ENCODE data around the gene KISS1R.

The KISS1R gene

DNA sequence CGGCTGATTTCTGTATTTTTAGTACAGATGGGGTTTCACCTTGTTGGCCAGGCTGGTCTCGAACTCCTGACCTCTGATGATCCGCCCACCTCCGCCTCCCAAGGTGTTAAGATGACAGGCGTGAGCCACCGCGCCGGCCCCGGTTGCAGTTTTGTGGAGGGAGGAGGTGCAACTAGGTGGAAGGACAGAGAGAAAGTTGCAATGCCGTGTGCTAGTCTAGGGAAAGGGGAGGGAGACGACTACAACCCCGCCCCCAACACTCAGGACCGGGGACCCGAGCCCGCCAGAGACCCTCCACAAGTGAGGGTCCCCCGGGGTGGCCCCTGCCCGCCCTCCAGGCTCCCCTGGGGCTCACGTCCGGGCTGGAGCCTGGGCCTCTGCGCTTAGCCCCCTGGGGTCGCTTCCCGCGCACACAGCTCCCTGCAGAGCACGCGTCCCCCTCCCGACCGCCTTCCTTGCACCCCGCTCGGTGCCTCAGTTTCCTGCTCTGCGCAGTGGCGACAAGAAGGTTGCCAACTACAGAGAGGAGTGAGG, 7.5 kb downstream of the KISS1R start:
- DNase-seq (ENCODE audit: low spot score), result no peak

DNA sequence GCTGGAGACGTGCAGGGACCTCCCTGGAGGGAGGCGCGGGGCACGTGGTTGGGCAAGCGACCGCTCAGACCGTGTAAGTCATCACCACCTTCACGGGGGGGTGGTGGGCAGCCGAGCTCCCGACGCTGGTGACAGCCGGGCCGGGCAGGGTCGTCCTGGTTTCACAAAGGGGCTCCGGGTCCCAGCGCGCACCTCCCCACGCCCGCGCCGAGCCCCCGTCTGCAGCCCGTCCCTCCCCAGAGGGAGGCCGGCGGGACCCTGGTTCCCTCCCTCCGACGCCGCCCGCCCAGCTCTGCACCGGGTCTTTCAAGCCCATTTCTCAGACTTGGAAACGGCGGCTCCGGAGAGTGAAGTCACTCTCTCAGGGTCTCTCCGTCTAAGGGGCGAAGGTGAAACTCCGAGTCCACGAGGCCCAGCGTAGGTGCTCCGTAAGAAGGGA, 8.0 kb downstream of the KISS1R start:
- no peak for DNase-seq (ENCODE audit: low spot score)

DNA sequence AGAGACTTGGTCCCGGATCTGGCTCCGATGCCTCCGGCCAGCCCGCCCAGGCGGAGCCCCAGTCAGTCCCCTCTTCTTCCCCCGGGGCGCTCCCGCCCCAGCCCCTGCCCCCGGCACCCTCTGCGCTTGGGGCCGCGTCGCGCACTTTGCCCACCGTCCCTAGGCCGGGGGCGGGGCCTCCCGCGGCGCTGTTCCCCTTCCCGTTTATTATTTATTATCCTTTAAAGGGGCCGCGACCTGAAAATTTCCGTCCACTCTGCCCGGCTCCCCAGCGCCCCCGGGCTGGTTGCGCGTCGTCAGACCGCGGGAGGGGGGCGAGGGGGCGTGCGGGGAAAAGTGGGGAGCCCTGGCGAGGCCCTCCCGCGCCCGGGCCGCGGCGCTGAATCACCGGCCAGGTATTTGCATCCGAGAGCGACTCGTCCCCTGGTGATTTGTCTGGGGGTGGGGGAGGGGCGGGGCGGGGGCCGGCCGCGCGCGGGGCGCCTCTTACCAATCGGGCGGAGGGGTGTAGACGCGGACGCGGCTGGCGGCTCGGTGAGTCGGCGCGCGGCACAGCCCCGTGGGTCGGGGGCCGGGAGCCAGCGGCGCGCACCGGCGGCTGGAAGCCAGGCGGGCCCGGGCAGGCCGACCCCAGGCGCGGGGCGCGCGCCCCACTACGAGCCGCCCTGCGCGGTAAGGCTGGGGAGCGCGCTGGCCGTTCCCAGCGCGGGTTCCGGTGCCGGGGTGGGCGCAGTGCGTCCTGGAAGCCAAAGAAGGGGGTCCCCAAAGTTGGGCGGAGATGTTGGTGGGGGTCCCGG, 8.6 kb downstream of the KISS1R start, which contains the start of gene ARID3A:
Gene ARID3A, plus strand, starts transcription at position 510 of the 797 bp plus-strand sequence. CDS start 3,494 bp downstream, outside the sequence.
- DNase-seq (ENCODE audit: low spot score), result peak; percentile 90

DNA sequence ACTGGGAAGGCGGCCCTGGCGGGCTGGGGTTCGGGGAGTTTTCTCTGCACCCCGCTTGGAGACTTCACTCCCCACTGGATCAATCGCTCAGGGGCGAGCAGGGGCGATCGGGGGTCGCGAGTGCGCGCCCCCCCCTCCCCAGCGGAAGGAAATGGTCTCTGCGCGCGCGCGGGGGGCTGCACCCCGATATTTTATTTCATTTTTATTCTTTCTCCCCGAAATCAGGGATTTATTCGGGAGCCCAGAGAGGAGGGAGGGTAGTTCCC, 9.1 kb downstream of the KISS1R start:
- no peak for DNase-seq (ENCODE audit: low spot score)

DNA sequence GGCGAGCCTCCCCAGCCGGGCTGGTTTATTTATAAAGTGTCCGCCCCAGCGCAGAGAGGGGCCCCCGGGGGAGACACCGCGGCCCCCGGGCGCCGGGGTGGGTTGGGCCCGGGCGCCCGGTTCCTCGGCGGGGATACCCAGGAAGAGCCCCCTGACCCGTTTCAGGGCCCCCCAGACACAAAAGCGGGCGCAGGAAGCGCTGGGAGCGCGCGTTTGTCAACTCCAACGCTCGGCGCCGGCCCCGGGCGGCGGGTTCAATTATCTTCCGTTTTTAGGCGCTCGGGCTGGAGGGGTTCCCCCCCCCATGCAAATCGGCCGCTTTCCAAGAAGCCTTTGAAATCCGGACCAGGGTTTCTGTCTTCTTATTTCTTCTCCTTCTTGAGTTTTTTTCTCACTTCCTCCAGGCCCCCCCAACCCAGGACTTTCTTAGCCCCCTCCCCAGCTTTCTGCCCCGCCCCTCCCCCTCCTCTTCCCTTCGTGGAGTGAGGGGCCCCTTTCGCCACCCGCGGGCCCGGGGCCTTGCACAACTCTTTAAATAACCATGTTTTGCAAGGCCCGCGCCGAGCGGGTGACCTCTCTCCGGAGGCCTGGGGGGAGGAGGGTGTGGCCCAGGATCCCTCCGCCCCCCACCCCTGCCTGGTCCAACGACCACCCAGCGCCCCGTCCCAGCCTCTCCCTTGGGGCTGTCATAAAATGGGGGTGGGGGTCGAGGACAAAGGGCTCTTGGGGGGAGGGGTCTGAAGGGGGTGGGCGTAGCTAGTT, 9.6 kb downstream of the KISS1R start:
- DNase-seq (ENCODE audit: low spot score), result peak; percentile 76

DNA sequence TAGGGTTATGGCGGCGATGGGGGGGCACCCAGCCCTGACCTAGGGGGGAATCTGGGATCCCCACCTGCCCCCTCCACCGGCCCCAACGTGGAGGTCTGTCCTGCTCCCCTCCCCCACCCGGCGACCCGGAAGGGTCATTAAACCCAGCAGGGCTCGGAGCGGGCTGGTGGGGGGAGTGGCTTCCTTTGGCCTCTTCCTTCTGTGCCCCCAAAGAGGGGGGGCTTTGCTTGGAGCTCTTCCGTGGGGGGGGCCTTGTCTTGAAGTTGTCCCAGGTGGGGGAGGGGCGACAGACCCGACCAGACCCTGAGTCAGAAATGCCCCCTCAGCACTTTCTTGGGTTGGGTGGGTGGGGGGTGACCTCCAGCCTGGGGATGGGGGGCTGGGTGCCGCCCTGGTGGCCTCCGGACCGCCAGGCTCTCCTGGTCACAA, 10.2 kb downstream of the KISS1R start:
- no peak for DNase-seq (ENCODE audit: low spot score)

DNA sequence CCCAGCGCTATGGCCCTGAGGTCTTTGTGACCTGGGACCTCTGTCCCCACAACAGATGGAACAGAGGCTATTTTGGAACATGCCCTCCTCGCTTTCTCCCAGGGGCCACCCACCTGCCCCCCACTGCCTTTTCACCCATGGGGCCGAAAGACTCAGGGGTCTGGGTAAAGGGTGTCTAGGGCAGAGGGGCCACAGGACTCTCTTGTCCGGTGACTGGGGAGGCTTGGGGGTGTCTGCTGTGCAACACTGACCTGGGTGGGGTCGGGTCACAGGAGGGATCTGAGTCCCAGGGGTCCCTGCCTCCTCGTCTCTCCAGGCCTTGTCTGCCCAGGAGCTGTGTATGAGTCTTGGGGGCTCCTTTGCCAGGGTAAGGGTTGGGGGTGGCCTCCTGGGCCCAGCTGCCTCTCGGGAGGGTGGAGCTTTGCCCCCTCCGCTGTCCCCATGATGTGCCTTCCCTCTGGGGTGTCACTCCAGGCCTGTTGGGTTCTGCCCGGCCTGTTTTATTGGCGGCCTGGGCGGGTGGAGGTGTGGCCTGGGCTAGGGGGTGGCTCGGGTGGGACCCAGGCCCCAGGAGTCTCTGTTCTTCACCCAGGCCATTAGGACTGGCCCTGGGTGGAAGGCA, 10.8 kb downstream of the KISS1R start:
- no peak for DNase-seq (ENCODE audit: low spot score)

DNA sequence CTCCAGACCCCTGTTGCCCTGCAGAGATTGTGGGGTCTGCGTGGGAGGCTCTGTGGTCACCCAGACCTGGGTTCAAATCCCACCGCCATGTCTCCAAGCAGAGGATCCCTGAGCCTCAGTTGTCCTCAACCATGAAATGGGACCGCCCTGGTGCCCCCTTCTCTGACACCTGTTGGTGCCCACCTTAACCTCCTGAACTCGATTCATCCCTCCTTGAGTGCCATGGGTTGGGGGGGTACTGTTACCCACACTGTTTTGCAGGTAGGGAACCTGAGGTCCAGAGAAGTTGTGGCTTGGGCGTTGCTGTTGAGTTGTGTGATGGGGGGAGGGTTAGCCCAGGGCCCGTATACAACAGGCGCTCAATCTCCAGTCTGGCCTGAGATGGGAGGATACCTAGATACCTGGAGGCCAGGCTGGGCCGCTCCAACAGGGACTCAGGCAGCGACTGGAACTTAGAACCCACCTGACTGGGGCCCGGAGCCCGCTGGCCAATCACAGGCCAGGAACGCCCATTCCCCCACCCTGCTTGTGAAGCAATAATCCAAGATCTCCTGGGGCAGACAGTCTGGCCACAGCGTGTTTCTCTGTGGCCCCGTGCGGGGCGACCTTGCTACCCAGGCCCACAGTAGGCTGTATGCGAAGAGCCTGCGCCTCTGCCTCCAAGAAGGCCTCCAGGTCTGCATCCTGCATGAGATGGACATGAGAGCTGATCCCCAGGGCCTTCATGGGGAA, 11.5 kb downstream of the KISS1R start:
- DNase-seq (ENCODE audit: low spot score), result no peak

DNA sequence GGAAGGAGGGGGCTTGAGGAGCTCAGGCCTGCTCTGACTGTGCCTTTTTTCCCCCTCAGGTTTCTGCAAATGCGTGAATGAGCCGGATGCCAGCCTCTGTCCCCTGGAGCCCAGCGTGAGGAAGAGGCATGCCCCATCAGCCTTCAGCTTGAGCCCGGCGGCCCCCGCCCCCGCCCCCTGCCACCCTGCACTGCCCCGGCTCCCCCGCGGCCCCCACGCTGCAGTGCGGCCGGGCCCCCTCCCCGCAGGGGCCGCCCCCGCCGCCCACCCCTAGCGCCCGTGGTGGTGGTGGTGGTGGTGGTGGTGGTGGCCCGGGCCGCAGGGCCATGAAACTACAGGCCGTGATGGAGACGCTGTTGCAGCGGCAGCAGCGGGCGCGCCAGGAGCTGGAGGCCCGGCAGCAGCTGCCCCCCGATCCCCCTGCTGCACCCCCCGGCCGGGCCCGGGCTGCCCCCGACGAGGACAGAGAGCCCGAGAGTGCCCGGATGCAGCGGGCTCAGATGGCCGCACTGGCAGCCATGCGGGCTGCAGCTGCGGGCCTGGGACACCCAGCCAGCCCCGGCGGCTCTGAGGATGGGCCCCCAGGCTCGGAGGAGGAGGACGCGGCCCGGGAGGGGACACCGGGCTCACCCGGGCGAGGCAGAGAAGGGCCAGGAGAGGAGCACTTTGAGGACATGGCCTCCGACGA, 12.2 kb downstream of the KISS1R start:
- no peak for DNase-seq (ENCODE audit: low spot score)

DNA sequence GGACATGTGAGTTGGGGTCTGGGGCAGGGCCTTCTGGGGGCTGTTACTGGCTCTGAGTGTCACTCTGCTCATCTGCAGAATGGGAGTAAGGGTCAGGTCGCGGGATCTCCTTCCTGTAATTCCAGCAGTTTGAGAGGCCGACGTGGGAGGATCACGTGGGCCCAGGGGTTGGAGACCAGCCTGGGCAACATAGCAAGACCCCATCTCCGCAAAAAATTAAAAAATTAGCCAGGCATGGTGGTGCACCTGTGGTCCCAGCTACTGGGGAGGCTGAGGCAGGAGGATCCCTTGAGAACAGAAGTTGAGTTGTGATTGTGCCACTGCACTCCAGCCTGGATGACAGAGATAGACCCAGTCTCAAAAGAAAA, 12.7 kb downstream of the KISS1R start:
- DNase-seq (ENCODE audit: low spot score), result no peak

DNA sequence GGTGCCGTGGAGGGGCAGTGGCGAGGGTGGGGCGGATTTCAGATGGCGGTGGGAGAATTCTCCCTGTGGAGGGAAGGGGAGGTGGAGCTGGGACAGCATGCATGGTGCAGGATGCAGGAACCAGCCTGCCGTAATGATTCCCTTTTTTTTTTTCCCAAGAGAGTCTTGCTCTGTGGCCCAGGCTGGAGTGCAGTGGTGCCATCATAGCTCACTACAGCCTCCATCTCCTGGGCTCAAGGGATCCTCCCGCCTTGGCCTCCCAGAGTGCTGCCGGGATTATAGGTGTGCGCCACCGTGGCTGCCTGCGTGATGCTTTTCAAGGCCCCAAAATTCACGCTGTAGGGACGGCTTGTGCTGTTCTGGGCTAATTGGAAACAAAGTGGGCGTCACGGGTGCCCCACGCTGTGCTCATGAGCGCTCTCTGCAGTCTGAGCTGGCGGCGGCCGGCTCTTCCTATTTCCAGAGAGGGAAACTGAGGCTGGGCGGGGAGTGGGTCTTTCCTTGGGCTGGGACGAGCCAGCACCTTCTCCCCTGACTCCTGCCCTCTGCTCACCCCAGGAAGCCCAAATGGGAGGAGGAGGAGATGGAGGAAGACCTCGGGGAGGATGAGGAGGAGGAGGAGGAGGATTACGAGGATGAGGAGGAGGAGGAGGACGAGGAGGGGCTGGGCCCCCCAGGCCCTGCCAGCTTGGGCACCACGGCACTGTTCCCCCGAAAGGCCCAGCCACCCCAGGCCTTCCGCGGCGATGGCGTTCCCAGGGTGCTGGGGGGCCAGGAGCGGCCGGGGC, 14.9 kb downstream of the KISS1R start:
- no peak for DNase-seq (ENCODE audit: low spot score)

DNA sequence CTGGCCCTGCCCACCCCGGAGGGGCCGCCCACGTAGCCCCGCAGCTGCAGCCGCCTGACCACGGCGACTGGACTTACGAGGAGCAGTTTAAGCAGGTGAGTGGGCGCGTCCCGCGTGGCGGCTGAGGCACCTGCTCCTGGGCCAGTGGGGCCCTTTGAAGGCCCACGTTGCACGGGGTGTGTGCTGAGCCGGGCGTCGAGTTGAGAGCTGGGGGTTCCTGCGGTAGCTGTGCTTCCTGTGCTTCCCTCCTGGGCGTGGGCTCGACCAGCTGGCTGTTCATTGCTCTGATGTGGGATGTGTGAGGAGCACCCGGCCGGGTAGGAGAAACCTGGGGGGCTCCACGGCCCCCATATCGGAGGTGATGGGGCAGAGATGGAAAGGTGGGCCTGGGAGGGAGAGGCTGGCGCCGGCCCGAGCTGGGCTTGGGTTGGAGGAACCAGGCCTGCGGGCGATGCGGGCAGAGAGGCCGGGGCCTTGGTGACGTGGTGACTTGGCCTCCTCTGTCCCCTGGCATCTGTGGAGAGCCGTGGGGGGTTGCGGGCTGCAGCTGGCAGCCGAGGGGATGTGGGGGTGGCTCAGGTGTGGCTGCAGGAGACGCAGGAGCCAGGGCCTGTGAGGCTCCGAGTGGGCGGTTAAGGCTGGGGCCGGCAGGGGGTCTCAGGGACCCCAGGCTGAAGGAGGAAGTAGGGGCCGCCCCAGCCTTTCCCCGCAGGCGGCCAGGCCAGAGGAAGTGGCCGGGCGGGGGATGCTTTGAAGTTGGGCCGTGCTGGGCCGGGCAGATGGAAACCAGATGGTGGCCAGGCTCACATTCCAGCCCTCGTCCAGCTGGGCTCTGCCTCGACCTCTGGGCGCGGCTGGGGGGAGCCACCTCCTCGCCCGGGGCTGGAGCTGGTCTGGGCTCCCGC, 15.8 kb downstream of the KISS1R start:
- peak; percentile 84 for DNase-seq (ENCODE audit: low spot score)

DNA sequence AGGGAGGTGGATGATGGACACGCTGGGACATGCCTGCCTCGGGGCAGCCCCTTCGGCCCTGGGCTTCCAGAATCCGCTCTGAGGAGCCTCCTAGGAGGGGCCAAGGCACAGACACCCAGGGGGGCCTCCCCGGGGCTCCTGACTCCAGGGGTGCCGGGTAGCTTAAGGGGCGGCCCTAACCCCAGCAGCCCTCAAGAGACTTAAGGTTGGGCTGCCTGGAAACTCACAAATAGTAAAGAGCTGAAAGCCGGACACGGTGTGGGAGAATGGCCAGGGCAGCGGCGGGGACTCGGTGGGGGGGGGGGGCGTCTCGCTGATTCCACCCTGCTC, 16.4 kb downstream of the KISS1R start:
- no peak for DNase-seq (ENCODE audit: low spot score)

DNA sequence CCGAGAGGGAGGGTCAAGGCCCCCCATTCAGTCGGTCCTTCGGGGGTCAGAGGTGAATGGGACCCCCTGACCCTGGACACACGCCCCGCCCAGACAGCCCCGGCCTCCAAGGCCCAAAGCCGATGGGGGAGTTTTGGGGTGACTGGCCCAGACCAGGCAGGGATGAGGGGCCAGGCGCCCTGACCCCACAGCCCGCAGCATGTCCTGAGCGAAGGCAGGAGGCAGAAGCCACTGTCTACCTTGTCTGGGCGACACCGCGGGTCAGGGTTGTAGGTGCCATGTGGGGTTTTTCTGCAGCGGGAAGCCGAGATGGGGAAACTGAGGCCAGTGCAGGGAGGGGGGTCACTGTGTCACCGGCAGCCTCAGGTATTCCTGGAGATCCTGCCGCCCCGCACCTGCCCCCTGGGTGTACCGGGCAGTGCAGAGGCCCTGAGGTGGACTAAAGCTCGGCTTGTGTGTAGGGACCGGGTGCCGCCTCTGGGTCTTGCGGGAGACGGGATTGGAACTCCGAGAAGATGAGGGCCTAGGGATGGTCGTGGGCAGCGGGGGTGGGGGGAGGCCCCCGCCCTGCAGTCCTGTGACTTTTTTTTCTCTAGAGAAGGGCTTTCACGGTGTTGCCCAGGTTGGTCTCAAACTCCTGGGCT, 17.2 kb downstream of the KISS1R start:
- no peak for DNase-seq (ENCODE audit: low spot score)

DNA sequence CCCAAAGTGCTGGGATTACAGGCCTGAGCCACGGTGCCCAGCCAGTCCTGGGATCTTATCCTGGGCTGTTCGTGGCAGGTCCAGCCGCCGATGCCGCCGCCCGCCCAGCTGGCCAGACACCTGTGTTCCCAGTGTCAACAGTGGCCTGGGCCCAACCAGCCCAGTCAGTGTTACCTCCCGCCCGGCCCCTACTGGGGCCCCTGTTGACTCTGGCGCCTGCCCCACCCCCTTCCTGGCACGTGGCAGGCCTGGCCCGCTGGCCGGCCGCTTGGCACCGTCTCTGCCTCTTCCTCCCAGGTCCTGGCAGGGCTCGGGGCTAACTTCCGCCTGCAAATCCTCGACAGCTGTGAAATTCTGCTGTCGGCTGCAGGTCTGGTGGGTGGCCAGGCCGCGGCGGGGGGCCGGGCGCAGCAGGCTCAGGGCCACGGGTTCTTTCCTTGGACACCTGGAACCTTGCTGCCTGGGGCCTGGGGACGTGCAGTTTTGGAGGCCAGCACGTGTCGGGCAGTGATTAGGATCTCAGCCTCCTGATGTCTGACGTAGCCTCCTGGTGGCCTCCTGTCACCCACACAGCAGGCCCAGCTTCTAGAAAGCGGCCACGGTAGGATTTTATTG, 17.8 kb downstream of the KISS1R start:
- no peak for DNase-seq (ENCODE audit: low spot score)

DNA sequence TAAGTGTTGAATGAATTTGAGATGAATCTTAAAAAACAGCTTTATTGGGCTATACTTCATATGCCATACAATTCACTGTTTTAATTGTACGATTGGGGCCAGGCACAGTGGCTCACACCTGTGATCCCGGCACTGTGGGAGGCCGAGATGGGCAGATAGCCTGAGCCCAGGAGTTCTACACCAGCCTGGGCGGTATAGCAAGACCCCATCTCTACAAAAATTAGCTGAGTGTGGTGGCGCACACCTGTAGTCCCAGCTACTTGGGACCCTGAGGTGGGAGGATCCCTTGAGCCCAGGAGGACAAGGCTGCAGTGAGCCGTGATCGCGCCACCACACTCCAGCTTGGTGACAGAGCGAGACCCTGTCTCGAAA, 19.0 kb downstream of the KISS1R start:
- DNase-seq (ENCODE audit: low spot score), result no peak

DNA sequence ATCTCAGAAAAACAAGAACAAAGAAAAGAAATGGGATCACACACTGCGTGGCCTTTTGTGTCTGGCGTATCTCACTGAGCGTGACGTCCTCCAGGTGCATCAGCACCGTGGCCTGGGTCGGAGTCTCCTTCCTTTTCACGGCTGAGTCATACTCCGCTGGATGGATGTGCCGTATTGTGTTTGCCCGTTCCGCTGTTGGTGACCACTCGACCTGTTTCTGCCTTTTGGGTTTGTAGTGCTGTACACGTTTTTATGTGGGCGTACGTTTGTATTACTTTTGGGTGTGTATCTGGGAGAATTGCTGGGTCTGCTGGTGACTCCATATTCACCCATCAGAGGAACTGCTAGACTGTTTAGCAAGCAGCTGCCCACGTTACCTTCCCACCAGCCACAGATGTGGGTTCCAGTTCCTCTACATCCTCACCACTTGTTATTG, 20.1 kb downstream of the KISS1R start:
- no peak for DNase-seq (ENCODE audit: low spot score)

DNA sequence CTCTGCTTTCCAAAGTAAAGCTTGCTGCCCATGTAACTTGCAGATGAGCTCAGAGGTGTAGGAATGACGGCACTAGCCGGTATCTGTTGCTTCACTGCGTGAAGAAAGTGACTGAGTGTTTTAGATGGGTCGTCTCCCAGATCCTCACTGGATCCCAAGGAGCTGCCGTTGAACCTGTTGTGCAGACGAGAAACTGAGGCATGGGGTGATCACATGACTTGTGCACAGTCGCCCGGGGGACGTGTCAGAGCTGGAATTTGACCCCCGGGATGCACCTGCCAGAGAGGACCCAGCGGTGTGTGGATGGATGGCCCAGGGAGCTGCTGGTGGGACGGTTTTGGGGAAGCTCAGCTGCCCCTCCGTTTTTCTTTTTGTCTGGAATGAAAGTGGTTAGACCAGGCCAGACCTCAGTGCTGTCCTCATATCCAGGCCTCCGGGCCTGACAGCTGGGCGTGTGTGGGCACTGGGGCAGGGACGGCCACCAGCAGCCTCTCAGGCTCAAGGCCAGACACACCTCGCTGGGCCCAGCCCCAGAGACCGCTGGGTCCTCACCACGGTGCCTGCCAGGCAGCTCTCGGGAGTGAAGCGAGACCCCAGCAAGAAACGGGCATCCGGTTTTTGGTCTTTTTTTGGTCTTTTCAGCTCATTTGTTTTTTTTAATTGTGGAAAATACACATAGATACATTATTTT, 21.2 kb downstream of the KISS1R start:
- no peak for DNase-seq (ENCODE audit: low spot score)
